Heart left ventricle (tissue), 16 donors: ENCODE results near the gene ATAD5. TPM values are rescaled to one million over a fixed set of nuclear protein-coding genes. Genes with fewer than 3 reads are reported as not detected.
A peak's percentile ranks its signal among the peaks of the same experiment; 100 is the strongest.

Source experiments
- ATAC-seq, 4 donors: fragments of 200-7000 bp; cut with Tn5 transposase; one replicate each; pipeline ENCODE4 v1.9.1; 2020 to 2022; ENCODE audit warnings: moderate library complexity in 4 of 4, mild to moderate bottlenecking in 3 of 4, moderate number of reproducible peaks in 1 of 4
- DNase-seq, 5 donors: peaks; one replicate each; pipeline ENCODE4 v3.0.0-alpha.2; 2020
- H3K27ac ChIP-seq, 12 donors: fragments of 200-600 bp; sonication (generic) in 4 of 12; one replicate each; pipeline versions ENCODE4 v1.5.0 to v1.8.0; 2016 to 2022; ENCODE audit warnings: mild to moderate bottlenecking in 2 of 12
- H3K27me3 ChIP-seq, 9 donors: fragments of 200-600 bp; sonication (generic) in 2 of 9; one replicate each; pipeline versions ENCODE4 v1.5.1 to v1.8.0; 2016 to 2022; ENCODE audit warnings: mild to moderate bottlenecking in 3 of 9
- H3K36me3 ChIP-seq, 9 donors: fragments of 200-600 bp; sonication (generic) in 2 of 9; one replicate each; pipeline versions ENCODE4 v1.5.0 to v1.8.0; 2018 to 2022; ENCODE audit warnings: mild to moderate bottlenecking in 2 of 9
- H3K4me1 ChIP-seq, 12 donors: fragments of 200-600 bp; sonication (generic) in 4 of 12; one replicate each; pipeline versions ENCODE4 v1.5.0 to v1.8.0; 2016 to 2022; ENCODE audit warnings: mild to moderate bottlenecking in 3 of 12
- H3K4me3 ChIP-seq, 12 donors: fragments of 200-600 bp; sonication (generic) in 4 of 12; one replicate each; pipeline versions ENCODE4 v1.5.0 to v1.8.0; 2017 to 2022; ENCODE audit warnings: mild to moderate bottlenecking in 9 of 12, moderate library complexity in 4 of 12
- H3K9me3 ChIP-seq, 12 donors: fragments of 200-600 bp; sonication (generic) in 4 of 12; one replicate each; pipeline versions ENCODE4 v1.5.0 to v1.8.0; 2016 to 2022; ENCODE audit warnings: mild to moderate bottlenecking in 1 of 12
- POLR2A ChIP-seq, 2 donors: fragments of 450-650 bp; IDR thresholded peaks; one replicate each; pipeline ENCODE4 v1.6.1; 2017; ENCODE audit warnings: antibody characterized with exemption in 2 of 2, mild to moderate bottlenecking in 2 of 2, moderate library complexity in 2 of 2
- WGBS, 4 donors: extraction: QIAGEN DNeasy Blood & Tissue Kit in 2 of 4; methylation state at CpG; one replicate each; pipeline versions ENCODE4 v1.1.5 to v1.1.7; 2013 to 2018; 5-methylcytosine and 5-hydroxymethylcytosine counted together
- intact Hi-C, 10 donors: fragments of 100-400 bp; cut with DNase I; formaldehyde crosslinking; loops; one replicate each; pipeline versions ENCODE4 v1.11.1 to v1.14.2; 2022
- polyA plus RNA-seq, 2 donors: library from polyadenylated mRNA; stranded (reverse); fragments of 200-250 nt; gene quantifications; one replicate each; pipeline ENCODE4 v1.2.3, GENCODE V29; 2013
- total RNA-seq, 9 donors: library from RNA; depleted of rRNA in 2 of 9; stranded (reverse); fragments of >200 nt in 2 of 9; fragmentation: NEBNext Ultra II Directional in 3 of 9; extraction: Animal tissue kit (Norgen Biotek cat#: 25700) in 3 of 9; gene quantifications; one replicate each; pipeline versions ENCODE4 v1.1.0 to v1.2.4, GENCODE V29; 2016 to 2023
- TF ChIP-seq, protein P1 (sequence below), 12 donors: fragments of 200-600 bp; sonication (generic) in 4 of 12; IDR thresholded peaks; one replicate each; pipeline versions ENCODE4 v1.5.0 to v1.8.0; 2018 to 2022; ENCODE audit warnings: antibody characterized with exemption in 12 of 12, mild to moderate bottlenecking in 5 of 12
- donor health status: ischemic (EF 13 %, LVEDD 7.1; RV severe dilation, severe dysfunction).
- donor health status: healthy with polysubstance abuse.
- donor health status: DM: no; HTN: yes; CAD: no.
- donor health status: DM: no; HTN: no; CAD: no.
- donor health status: ischemic (EF 25% LVEDD 6.9; RV normal size, moderate dysfunction).
- donor health status: ischemic (EF 25% LVEDD 5.7; RV mildly dilated, moderate dysfunction).
- donor health status: healthy.
- donor health status: DM: yes; HTN: yes; CAD: no.
- donor health status: ischemic (EF 35%, LVEDD 5.7; RV mildly dilated, moderate dysfunction).
- donor health status: nonischemic (EF 11% LVEDD 7.7; RV severe dilation, severe dysfunction).
- donor health status: DM: yes; HTN: yes; CAD: no.
- donor health status: PGD.
- donor health status: ischemic (EF 29% LVEDD 5.4; RV normal size, mild dysfunction).
- donor health status: nonischemic (EF 23%, LVEDD 6.1; RV moderate dilation, normal function).

ATAD5 gene
- total and polyA plus RNA-seq, 11 donors, result 0.25 to 2.5 (median 0.40) TPM

DNA sequence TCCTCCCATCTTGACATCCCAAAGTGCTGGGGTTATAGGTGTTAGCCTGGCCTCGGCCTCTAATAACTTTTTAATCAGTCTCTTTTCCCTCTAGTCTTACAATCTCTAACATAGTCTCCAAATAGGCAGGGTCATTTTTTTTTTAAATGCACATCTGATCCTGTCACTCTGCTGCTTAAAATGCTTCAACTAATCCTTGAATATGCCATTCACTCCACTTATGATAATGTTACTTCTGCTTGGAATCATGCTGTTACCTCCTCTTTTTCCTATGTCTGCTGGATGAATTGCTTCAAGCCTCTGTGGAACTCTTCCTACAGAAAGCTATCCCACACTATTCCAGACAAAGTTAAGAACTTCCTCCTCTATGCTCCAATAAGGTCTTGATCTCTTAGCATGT lies 30.1 kb upstream of the ATAD5 start:
- DNase-seq (no peak), ATAC-seq (no peak)
- 97 to 100% (median 99%) methylated on average over 1 of the region's 1 CpG for WGBS, 4 donors
- Histone ChIP-seq H3K9me3 (no peaks in the 10 kb centered on the region), H3K27ac (no peak overlapping the region), H3K27me3 (no peaks in the 10 kb centered on the region), H3K4me3 (no peak overlapping the region), H3K4me1 (peaks cover 0 to 11% (median 0%) of the 10 kb centered on the region in 12 donors), H3K36me3 (peaks cover 0 to 82% (median 70%) of the 10 kb centered on the region in 9 donors)
- TF ChIP-seq, protein P1, sequence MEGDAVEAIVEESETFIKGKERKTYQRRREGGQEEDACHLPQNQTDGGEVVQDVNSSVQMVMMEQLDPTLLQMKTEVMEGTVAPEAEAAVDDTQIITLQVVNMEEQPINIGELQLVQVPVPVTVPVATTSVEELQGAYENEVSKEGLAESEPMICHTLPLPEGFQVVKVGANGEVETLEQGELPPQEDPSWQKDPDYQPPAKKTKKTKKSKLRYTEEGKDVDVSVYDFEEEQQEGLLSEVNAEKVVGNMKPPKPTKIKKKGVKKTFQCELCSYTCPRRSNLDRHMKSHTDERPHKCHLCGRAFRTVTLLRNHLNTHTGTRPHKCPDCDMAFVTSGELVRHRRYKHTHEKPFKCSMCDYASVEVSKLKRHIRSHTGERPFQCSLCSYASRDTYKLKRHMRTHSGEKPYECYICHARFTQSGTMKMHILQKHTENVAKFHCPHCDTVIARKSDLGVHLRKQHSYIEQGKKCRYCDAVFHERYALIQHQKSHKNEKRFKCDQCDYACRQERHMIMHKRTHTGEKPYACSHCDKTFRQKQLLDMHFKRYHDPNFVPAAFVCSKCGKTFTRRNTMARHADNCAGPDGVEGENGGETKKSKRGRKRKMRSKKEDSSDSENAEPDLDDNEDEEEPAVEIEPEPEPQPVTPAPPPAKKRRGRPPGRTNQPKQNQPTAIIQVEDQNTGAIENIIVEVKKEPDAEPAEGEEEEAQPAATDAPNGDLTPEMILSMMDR (IDR thresholded peaks at IDR 0.05), result no peak
- TF ChIP-seq POLR2A (IDR thresholded peaks at IDR 0.05), result no peak
- intact Hi-C loops, result no loop called here

DNA sequence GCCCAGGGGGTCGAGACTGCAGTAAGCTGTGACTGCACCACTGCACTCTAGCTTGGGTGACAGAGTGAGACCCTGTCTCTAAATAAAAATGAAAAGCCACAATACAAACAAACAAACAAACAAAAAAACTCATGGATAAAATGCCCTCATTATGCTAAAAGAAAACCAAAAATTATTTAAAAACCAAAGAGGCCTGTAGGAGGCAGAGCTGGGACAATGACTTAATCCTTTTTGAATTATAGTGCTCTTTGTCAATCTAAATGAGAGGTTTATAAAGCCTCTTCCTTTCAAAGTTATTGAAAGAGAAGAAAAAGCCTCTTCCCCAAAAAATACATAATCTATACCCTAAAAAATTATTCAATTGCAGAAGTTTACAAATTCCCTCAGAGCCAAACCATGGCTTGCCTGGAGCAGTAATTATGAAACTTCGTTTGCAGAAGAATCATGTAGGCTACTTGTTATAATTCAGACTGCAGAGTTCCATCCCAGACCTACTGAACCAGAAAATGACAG lies 25.8 kb upstream of the ATAD5 start:
- peak overlapping the region in 1 of 12 donors; percentile 34 for H3K27ac ChIP-seq

DNA sequence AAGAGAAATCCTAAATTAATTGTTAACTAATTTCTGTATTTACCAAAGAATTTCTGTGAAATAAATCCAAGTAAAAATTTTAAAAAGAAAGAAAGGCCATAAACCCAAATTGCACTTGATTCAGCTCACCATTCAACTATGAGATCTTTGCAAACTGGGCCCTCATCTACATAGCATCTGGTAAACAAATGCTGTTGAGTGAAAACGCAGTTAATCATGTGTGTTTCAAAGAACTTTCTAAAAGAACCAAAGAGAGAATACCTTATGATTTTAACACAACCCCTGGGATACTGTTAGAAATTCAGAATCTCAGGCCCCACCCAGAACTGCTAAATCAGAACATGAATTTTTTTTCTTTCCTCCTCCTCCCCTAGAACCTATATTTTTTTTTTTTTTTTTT lies 23.9 kb upstream of the ATAD5 start:
- TF ChIP-seq, protein P1 (IDR thresholded peaks at IDR 0.05), result no peak
- no peak for TF ChIP-seq POLR2A (IDR thresholded peaks at IDR 0.05)
- peaks cover 0 to 62% (median 1%) of the 10 kb centered on the region in 12 donors for H3K4me1 ChIP-seq
- no peak overlapping the region for H3K4me3 ChIP-seq
- DNase-seq, result no peak
- 89 to 95% (median 90%) methylated on average over 1 of the region's 1 CpG for WGBS, 4 donors
- no peaks in the 10 kb centered on the region for H3K27me3 ChIP-seq
- ATAC-seq, result no peak
- H3K9me3 ChIP-seq, result no peaks in the 10 kb centered on the region
- intact Hi-C loops, result no loop called here
- peaks cover 0 to 22% (median 16%) of the 10 kb centered on the region in 9 donors for H3K36me3 ChIP-seq
- peak overlapping the region in 1 of 12 donors; percentile 94 for H3K27ac ChIP-seq

More for the DNA sequence above, 25.8 kb upstream of the ATAD5 start:
- TF ChIP-seq, protein P1 (IDR thresholded peaks at IDR 0.05), result no peak
- no peak for TF ChIP-seq POLR2A (IDR thresholded peaks at IDR 0.05)
- DNase-seq (no peak), ATAC-seq (no peak)
- Histone ChIP-seq H3K9me3 (no peaks in the 10 kb centered on the region), H3K27me3 (no peaks in the 10 kb centered on the region), H3K4me1 (peaks cover 0 to 52% (median 0%) of the 10 kb centered on the region in 12 donors), H3K4me3 (no peak overlapping the region), H3K36me3 (peaks cover 0 to 40% (median 35%) of the 10 kb centered on the region in 9 donors)
- intact Hi-C loops, result no loop called here
- WGBS, 4 donors, result 90 to 95% (median 91%) methylated on average over 2 of the region's 2 CpGs

DNA sequence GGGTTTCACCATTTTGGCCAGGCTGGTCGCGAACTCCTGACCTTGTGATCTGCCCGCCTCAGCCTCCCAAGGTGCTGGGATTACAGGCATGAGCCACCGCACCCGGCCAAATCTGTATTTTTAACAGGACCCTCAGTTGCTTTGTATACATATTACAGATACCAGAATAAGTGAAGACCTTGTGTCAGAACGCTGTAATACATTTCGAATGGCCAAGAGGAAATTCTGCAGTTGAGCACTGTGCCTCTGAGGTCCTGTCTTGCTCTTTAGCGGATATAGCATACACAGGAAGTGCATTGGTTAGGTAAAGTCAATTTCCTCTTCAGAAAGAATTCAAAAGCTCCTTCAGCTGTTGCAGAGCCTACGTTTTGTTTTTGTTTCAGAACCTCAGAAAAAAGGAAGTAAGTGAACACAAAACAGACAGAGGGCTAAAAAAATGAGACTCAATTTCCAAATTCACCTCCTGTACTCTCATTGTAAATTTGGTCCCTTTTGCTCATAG lies 22.9 kb upstream of the ATAD5 start:
- peaks cover 0 to 70% (median 1%) of the 10 kb centered on the region in 12 donors for H3K4me1 ChIP-seq
- intact Hi-C loops, result no loop called here
- peak overlapping the region in 7 of 12 donors; percentile 24 to 94 (median 46) for H3K27ac ChIP-seq
- no peaks in the 10 kb centered on the region for H3K27me3 ChIP-seq
- no peaks in the 10 kb centered on the region for H3K9me3 ChIP-seq
- ATAC-seq, result peak; percentile 26 to 80 (median 54)
- WGBS, 4 donors, result 65 to 80% (median 71%) methylated on average over 9 of the region's 9 CpGs
- TF ChIP-seq, protein P1 (IDR thresholded peaks at IDR 0.05), result no peak
- no peak for TF ChIP-seq POLR2A (IDR thresholded peaks at IDR 0.05)
- H3K4me3 ChIP-seq, result peak overlapping the region in 3 of 12 donors; percentile 2 to 40 (median 5)
- no peak for DNase-seq
- H3K36me3 ChIP-seq, result peaks cover 0 to 12% (median 7%) of the 10 kb centered on the region in 9 donors
